ENCODE results near the gene DENND1B. TPM values are rescaled to one million over a fixed set of nuclear protein-coding genes. Genes with fewer than 3 reads are reported as not detected.

DENND1B gene
- total RNA-seq, 4 donors from 2014 or later: 3.3 to 21.7 (median 8.9) TPM

DNA sequence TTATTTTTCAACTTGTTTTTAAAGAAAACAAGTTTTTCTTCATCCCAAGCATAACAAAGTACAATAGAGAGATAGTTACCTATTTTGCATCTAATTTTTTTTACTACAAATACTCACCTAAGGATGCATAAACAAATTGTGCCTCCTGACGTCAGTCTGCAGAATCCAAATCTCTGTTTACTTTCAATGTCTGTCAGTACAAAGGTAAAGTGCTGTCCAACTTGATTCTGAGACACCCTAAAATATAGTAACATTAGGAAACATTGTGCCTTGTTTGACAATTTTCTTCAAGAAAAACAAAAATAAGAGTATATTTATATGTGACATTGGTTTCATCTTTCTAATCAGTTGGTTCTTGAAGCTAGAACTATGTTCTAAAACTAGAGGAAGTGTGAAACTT is 103.4 kb downstream of the DENND1B start:
- intact Hi-C loops (cut with DNase I; ENCODE audit: low total_unique reads): no loop called here
- H3K4me1 ChIP-seq: peaks cover 0 to 9% of the 10 kb centered on the region in 2 donors
- no peak for TF ChIP-seq POLR2A (IDR thresholded peaks at IDR 0.05)
- TF ChIP-seq, protein P1, sequence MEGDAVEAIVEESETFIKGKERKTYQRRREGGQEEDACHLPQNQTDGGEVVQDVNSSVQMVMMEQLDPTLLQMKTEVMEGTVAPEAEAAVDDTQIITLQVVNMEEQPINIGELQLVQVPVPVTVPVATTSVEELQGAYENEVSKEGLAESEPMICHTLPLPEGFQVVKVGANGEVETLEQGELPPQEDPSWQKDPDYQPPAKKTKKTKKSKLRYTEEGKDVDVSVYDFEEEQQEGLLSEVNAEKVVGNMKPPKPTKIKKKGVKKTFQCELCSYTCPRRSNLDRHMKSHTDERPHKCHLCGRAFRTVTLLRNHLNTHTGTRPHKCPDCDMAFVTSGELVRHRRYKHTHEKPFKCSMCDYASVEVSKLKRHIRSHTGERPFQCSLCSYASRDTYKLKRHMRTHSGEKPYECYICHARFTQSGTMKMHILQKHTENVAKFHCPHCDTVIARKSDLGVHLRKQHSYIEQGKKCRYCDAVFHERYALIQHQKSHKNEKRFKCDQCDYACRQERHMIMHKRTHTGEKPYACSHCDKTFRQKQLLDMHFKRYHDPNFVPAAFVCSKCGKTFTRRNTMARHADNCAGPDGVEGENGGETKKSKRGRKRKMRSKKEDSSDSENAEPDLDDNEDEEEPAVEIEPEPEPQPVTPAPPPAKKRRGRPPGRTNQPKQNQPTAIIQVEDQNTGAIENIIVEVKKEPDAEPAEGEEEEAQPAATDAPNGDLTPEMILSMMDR (IDR thresholded peaks at IDR 0.05 in 4 of 5, conservative IDR thresholded peaks at IDR 0.05 in 1 of 5): no peak
- no peak for DNase-seq
- H3K36me3 ChIP-seq: no peaks in the 10 kb centered on the region
- no peak overlapping the region for H3K27ac ChIP-seq
- ATAC-seq: no peak
- in situ Hi-C loops (cut with MboI; ENCODE audit: low sequenced_read_pairs in 4 of 4): no loop called here
- no peaks in the 10 kb centered on the region for H3K27me3 ChIP-seq
- no peaks in the 10 kb centered on the region for H3K9me3 ChIP-seq
- H3K4me3 ChIP-seq: no peak overlapping the region

DNA sequence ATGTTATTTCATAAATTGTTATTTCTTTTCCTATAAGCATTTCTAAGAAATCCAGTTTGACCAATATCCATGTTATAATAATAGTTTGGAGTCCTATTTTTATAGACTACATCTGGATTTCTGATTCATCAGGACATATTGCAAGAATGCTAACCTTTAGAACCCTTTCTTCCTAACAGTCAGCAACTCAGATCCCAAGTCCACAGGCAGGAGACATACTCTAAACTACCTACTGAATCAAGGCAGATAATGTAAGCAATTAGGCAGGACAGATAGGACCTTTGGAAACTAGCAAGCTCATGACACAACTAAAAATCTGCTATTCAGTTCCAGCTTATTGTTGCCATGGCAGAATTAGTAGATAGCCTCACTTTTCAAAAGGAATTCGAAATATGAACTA is 104.1 kb downstream of the DENND1B start:
- no peak for ATAC-seq
- in situ Hi-C loops (cut with MboI; ENCODE audit: low sequenced_read_pairs in 4 of 4): no loop called here
- intact Hi-C loops (cut with DNase I; ENCODE audit: low total_unique reads): no loop called here

DNA sequence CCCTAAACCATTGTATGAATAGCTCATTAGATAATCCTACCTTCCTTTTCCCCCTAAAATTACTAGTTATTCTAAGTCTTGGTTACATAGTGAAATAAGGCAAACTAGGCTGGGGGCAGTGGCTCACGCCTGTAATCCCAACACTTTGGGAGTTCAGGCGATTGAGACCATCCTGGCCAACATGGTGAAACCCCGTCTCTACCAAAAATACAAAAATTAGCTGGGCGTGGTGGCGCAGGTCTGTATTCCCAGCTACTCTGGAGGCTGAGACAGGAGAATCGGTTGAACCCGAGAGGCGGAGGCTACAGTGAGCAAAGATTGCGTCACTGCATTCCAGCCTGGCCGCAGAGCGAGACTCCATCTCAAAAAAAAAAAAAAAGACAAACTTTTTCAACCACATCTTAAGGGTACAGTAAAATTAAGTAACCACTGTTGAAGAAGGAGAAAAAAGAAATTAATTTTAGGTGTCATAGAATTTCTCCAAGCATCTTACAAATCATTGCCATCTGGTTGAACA is 108.5 kb downstream of the DENND1B start:
- Histone ChIP-seq H3K9me3 (no peaks in the 10 kb centered on the region), H3K27ac (no peak overlapping the region), H3K4me1 (peaks cover 3 to 5% of the 10 kb centered on the region in 2 donors), H3K4me3 (no peak overlapping the region), H3K36me3 (no peaks in the 10 kb centered on the region), H3K27me3 (no peaks in the 10 kb centered on the region)
- in situ Hi-C loops (cut with MboI; ENCODE audit: low sequenced_read_pairs in 4 of 4) (no loop called here), intact Hi-C loops (cut with DNase I; ENCODE audit: low total_unique reads) (no loop called here)
- ATAC-seq (no peak), DNase-seq (no peak)
- TF ChIP-seq, protein P1 (IDR thresholded peaks at IDR 0.05 in 4 of 5, conservative IDR thresholded peaks at IDR 0.05 in 1 of 5): no peak
- TF ChIP-seq POLR2A (IDR thresholded peaks at IDR 0.05): no peak

More for the DNA sequence above, 104.1 kb downstream of the DENND1B start:
- Histone ChIP-seq H3K4me1 (peaks cover 0 to 5% of the 10 kb centered on the region in 2 donors), H3K9me3 (no peaks in the 10 kb centered on the region), H3K4me3 (no peak overlapping the region), H3K27ac (no peak overlapping the region), H3K36me3 (no peaks in the 10 kb centered on the region), H3K27me3 (no peaks in the 10 kb centered on the region)
- no peak for TF ChIP-seq POLR2A (IDR thresholded peaks at IDR 0.05)
- TF ChIP-seq, protein P1 (IDR thresholded peaks at IDR 0.05 in 4 of 5, conservative IDR thresholded peaks at IDR 0.05 in 1 of 5): no peak
- no peak for DNase-seq

DNA sequence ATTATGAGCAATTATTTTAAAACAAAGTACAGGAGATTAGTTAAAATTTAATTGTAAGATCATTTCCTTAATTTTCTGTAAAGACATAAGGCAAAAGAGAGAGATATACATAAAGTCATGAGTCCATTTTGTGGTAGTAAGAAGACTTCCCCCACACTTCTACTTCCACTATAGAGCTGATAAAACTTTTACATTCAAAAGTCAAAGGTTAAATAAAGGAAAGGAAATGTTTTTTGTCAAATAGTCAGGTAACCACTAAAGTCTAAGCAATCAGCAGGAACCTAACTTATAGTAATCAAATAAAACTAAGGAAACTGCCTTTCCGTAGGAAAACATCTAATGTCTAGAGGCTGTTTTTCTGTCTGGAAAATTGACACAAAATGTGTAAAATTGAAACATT is 110.9 kb downstream of the DENND1B start:
- DNase-seq (no peak), ATAC-seq (no peak)
- peaks cover 3 to 5% of the 10 kb centered on the region in 2 donors for H3K4me1 ChIP-seq
- H3K4me3 ChIP-seq: no peak overlapping the region
- H3K27me3 ChIP-seq: no peaks in the 10 kb centered on the region
- TF ChIP-seq POLR2A (IDR thresholded peaks at IDR 0.05): no peak
- TF ChIP-seq, protein P1 (IDR thresholded peaks at IDR 0.05 in 4 of 5, conservative IDR thresholded peaks at IDR 0.05 in 1 of 5): no peak
- H3K9me3 ChIP-seq: no peaks in the 10 kb centered on the region
- no peaks in the 10 kb centered on the region for H3K36me3 ChIP-seq
- no peak overlapping the region for H3K27ac ChIP-seq
- in situ Hi-C loops (cut with MboI; ENCODE audit: low sequenced_read_pairs in 4 of 4) (no loop called here), intact Hi-C loops (cut with DNase I; ENCODE audit: low total_unique reads) (no loop called here)
